ENCODE results near the gene GALNT16.
A peak's percentile ranks its signal among the peaks of the same experiment; 100 is the strongest.

GRCh38 chr14:69398053-69398817 lies 138.3 kb downstream of the GALNT16 start, which contains the start of the genes ERH and SLC39A9:
- peak; percentile 71 for TF ChIP-seq POLR2A (IDR thresholded peaks at IDR 0.05)
- TF ChIP-seq CTCF (IDR thresholded peaks at IDR 0.05) = no peak
- TF ChIP-seq POLR2AphosphoS5 (IDR thresholded peaks at IDR 0.05) = peak; percentile 72 to 85 (median 75)

Data from transverse colon (tissue), 4 donors.